ENCODE measurements around the gene SEC24C. TPM values are rescaled to one million over a fixed set of nuclear protein-coding genes. Genes with fewer than 3 reads are reported as not detected.
"Not testable (repeated sequence)": the region's sequence is repeated elsewhere in the genome, so short reads cannot be mapped to it uniquely, and the experiment has no call there.

The SEC24C gene
- polyA plus RNA-seq, 1 of the 3 experiments (the other 2 are of a cell fraction), result 73.6 TPM

GRCh38 chr10:73723516-73723915 lies 20.7 kb upstream of the SEC24C start:
- H3K4me1 ChIP-seq (ENCODE audit: control insufficient read depth in 1 of 2, insufficient read depth in 2 of 2, low read depth in 1 of 2, low read length in 1 of 2), result no peaks in the 10 kb centered on the region
- DNase-seq, result no peak
- H3K36me3 ChIP-seq (replicated peaks in 1 of 2; ENCODE audit: control insufficient read depth in 1 of 2, insufficient read depth in 2 of 2, low read length in 1 of 2), result peaks cover 69% of the 10 kb centered on the region in 2 experiments
- 73% methylated on average over 4 of the region's 4 CpGs for WGBS (ENCODE audit: low lambda C conversion rate)
- no peak overlapping the region for H3K4me2 ChIP-seq
- H3K9me2 ChIP-seq, result no peaks in the 10 kb centered on the region
- H3K27me3 ChIP-seq (ENCODE audit: insufficient read depth), result no peaks in the 10 kb centered on the region
- H3F3A ChIP-seq (replicated peaks; ENCODE audit: insufficient read depth), result peaks cover 9% of the 10 kb centered on the region
- H2AFZ ChIP-seq (ENCODE audit: low read depth), result no peak overlapping the region
- H3K27ac ChIP-seq (ENCODE audit: low read depth in 2 of 2, low read length in 1 of 2), result no peak overlapping the region
- no peak overlapping the region for H3K9ac ChIP-seq
- H4K20me1 ChIP-seq (ENCODE audit: insufficient read depth), result no peaks in the 10 kb centered on the region
- peaks cover 6% of the 10 kb centered on the region for H3K79me2 ChIP-seq (ENCODE audit: insufficient read depth)
- TF ChIP-seq RCOR1 (IDR thresholded peaks at IDR 0.05; ENCODE audit: low read length), result no peak
- no peak for TF ChIP-seq USF1 (IDR thresholded peaks at IDR 0.05; ENCODE audit: borderline replicate concordance, low read depth)
- no peak for TF ChIP-seq EP300 (IDR thresholded peaks at IDR 0.05; ENCODE audit: borderline replicate concordance in 1 of 2, low read depth in 1 of 2, low read length in 1 of 2)
- TF ChIP-seq, protein P1, sequence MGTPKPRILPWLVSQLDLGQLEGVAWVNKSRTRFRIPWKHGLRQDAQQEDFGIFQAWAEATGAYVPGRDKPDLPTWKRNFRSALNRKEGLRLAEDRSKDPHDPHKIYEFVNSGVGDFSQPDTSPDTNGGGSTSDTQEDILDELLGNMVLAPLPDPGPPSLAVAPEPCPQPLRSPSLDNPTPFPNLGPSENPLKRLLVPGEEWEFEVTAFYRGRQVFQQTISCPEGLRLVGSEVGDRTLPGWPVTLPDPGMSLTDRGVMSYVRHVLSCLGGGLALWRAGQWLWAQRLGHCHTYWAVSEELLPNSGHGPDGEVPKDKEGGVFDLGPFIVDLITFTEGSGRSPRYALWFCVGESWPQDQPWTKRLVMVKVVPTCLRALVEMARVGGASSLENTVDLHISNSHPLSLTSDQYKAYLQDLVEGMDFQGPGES (IDR thresholded peaks at IDR 0.05; ENCODE audit: low read depth, low read length), result no peak
- no peak for TF ChIP-seq CTCF (IDR thresholded peaks at IDR 0.05)
- TF ChIP-seq POLR2AphosphoS5 (IDR thresholded peaks at IDR 0.05; ENCODE audit: low read depth, low read length), result no peak
- TF ChIP-seq MEF2A (IDR thresholded peaks at IDR 0.05; ENCODE audit: borderline replicate concordance, low read depth), result no peak
- no peak for TF ChIP-seq FOXJ3 (CRISPR knock-in tag; IDR thresholded peaks at IDR 0.05)
- TF ChIP-seq NFIC (IDR thresholded peaks at IDR 0.05; ENCODE audit: borderline replicate concordance), result no peak
- no peak for TF ChIP-seq MAX (IDR thresholded peaks at IDR 0.05; ENCODE audit: low read depth)
- no peak for TF ChIP-seq SMC3 (IDR thresholded peaks at IDR 0.05; ENCODE audit: low read depth, low read length)
- TF ChIP-seq, protein P2, sequence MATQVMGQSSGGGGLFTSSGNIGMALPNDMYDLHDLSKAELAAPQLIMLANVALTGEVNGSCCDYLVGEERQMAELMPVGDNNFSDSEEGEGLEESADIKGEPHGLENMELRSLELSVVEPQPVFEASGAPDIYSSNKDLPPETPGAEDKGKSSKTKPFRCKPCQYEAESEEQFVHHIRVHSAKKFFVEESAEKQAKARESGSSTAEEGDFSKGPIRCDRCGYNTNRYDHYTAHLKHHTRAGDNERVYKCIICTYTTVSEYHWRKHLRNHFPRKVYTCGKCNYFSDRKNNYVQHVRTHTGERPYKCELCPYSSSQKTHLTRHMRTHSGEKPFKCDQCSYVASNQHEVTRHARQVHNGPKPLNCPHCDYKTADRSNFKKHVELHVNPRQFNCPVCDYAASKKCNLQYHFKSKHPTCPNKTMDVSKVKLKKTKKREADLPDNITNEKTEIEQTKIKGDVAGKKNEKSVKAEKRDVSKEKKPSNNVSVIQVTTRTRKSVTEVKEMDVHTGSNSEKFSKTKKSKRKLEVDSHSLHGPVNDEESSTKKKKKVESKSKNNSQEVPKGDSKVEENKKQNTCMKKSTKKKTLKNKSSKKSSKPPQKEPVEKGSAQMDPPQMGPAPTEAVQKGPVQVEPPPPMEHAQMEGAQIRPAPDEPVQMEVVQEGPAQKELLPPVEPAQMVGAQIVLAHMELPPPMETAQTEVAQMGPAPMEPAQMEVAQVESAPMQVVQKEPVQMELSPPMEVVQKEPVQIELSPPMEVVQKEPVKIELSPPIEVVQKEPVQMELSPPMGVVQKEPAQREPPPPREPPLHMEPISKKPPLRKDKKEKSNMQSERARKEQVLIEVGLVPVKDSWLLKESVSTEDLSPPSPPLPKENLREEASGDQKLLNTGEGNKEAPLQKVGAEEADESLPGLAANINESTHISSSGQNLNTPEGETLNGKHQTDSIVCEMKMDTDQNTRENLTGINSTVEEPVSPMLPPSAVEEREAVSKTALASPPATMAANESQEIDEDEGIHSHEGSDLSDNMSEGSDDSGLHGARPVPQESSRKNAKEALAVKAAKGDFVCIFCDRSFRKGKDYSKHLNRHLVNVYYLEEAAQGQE (IDR thresholded peaks at IDR 0.05; ENCODE audit: low read depth, low read length), result no peak
- TF ChIP-seq TEAD4 (IDR thresholded peaks at IDR 0.05; ENCODE audit: borderline replicate concordance, insufficient read depth), result no peak
- no peak for TF ChIP-seq MXI1 (IDR thresholded peaks at IDR 0.05; ENCODE audit: low read depth, low read length)
- no peak for TF ChIP-seq ELF1 (IDR thresholded peaks at IDR 0.05)
- TF ChIP-seq USF2 (IDR thresholded peaks at IDR 0.05; ENCODE audit: borderline replicate concordance, low read depth, low read length), result no peak
- no peaks in the 10 kb centered on the region for H3K9me3 ChIP-seq
- ChIA-PET CTCF (no interaction called here), POLR2A (no interaction called here)
- H3K4me3 ChIP-seq (ENCODE audit: low read depth in 2 of 2, low read length in 1 of 2), result no peak overlapping the region

DNA sequence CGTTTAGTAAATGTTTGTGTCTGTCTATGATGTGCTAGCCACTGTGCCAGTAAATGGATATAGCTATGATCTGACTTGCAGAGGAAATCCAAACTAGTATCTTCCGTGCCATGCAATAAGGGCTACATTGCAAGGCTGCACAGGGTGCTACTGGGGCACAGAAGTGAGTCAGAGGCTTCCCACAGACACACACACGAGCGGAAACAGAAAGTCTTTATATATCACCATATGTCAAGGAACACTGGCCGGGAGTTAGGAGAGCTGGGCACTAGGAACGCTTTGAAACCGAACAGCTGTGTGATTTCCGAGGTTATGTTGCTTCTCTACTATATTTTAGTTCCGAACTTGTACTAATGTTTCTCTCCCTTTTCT lies 14.4 kb upstream of the SEC24C start:
- H3K9ac ChIP-seq, result peak overlapping the region; percentile 89
- H3K79me2 ChIP-seq (ENCODE audit: insufficient read depth), result peaks cover 46% of the 10 kb centered on the region
- POLR2A ChIA-PET, result interaction anchor here (0.6 to 1.9 kb wide), 5 partner anchors 11 to 483 kb away, joined by 3 to 21 read pairs (median 4); no protein-coding TSS in a partner anchor
- CTCF ChIA-PET, result interaction anchor here (2.2 kb wide), 1 partner anchor 200 kb away, joined by 7 read pairs; no protein-coding TSS in a partner anchor
- H3K4me3 ChIP-seq (ENCODE audit: low read depth in 2 of 2, low read length in 1 of 2), result peak overlapping the region; percentile 75 to 96
- not testable (repeated sequence) for H4K20me1 ChIP-seq (ENCODE audit: insufficient read depth); H3K4me1 ChIP-seq (ENCODE audit: control insufficient read depth in 1 of 2, insufficient read depth in 2 of 2, low read depth in 1 of 2, low read length in 1 of 2); DNase-seq; H3K9me3 ChIP-seq; H3K9me2 ChIP-seq; H3K27me3 ChIP-seq (ENCODE audit: insufficient read depth)
- peak overlapping the region; percentile 90; the same call in 1 of the 2 replicates for H2AFZ ChIP-seq (ENCODE audit: low read depth)
- peaks cover 25% of the 10 kb centered on the region for H3F3A ChIP-seq (replicated peaks; ENCODE audit: insufficient read depth)
- H3K36me3 ChIP-seq (replicated peaks in 1 of 2; ENCODE audit: control insufficient read depth in 1 of 2, insufficient read depth in 2 of 2, low read length in 1 of 2), result peaks cover 35 to 40% of the 10 kb centered on the region in 2 experiments
- peak overlapping the region; percentile 82 for H3K4me2 ChIP-seq
- peak overlapping the region; percentile 88 to 92 for H3K27ac ChIP-seq (ENCODE audit: low read depth in 2 of 2, low read length in 1 of 2)
- WGBS (ENCODE audit: low lambda C conversion rate), result 2% methylated on average over 7 of the region's 9 CpGs
